SU-DHL-6 (cell line): ENCODE measurements around the gene NPAS1.

Experiments used
- H2AFZ ChIP-seq: fragments of 200-600 bp; sonication (generic); 2 replicates; pipeline ENCODE4 v1.6.1; 2014; ENCODE audit warnings: low read depth, mild to moderate bottlenecking, moderate library complexity, mixed read lengths, antibody characterized with exemption, low read length; ENCODE audit not compliant: severe bottlenecking
- H3F3A ChIP-seq: fragments of 200-600 bp; shearing (Covaris generic); 2 replicates; pipeline ENCODE4 v1.6.0; 2016; ENCODE audit warnings: antibody characterized with exemption, mild to moderate bottlenecking; ENCODE audit not compliant: insufficient read depth
- H3K27ac ChIP-seq: fragments of 200-600 bp; sonication (generic); 2 replicates; pipeline ENCODE4 v1.5.1; 2016; ENCODE audit warnings: low read depth, mild to moderate bottlenecking, low read length, moderate library complexity, mixed read lengths
- H3K27me3 ChIP-seq: fragments of 200-600 bp; sonication (generic), shearing (Covaris generic); 2 replicates; pipeline ENCODE4 v1.6.0; 2014; ENCODE audit warnings: mild to moderate bottlenecking, low read length
- H3K36me3 ChIP-seq: fragments of 200-600 bp; sonication (generic); 2 replicates; pipeline ENCODE4 v1.6.1; 2014; ENCODE audit warnings: mild to moderate bottlenecking, low read length, mixed read lengths
- H3K4me2 ChIP-seq: fragments of 300-600, 200-600 bp; shearing (Covaris generic), sonication (generic); 2 replicates; pipeline ENCODE4 v1.6.0; 2014; ENCODE audit warnings: low read length, low read depth, mild to moderate bottlenecking; ENCODE audit not compliant: poor library complexity, severe bottlenecking
- H3K4me3 ChIP-seq: fragments of 200-600 bp; sonication (generic); 2 replicates; pipeline ENCODE4 v1.5.1; 2014; ENCODE audit warnings: antibody characterized with exemption, low read length, mild to moderate bottlenecking, mixed read lengths; ENCODE audit not compliant: insufficient read depth, poor library complexity, severe bottlenecking
- H3K79me2 ChIP-seq: fragments of 200-600 bp; sonication (generic); 2 replicates; pipeline ENCODE4 v1.6.1; 2014; ENCODE audit warnings: mild to moderate bottlenecking, low read length, moderate library complexity; ENCODE audit not compliant: insufficient read depth
- H3K9ac ChIP-seq: fragments of 200-600 bp; sonication (generic); 2 replicates; pipeline ENCODE4 v1.7.0; 2014; ENCODE audit warnings: mild to moderate bottlenecking, low read length
- H3K9me2 ChIP-seq: fragments of 200-600 bp; sonication (generic); replicated peaks from 2 replicates; pipeline ENCODE4 v1.6.1; 2014; ENCODE audit warnings: low read length; ENCODE audit not compliant: insufficient read depth
- H3K9me3 ChIP-seq: fragments of 200-600 bp; sonication (generic); 2 replicates; pipeline ENCODE4 v1.6.1; 2014; ENCODE audit warnings: low read length, mixed read lengths; ENCODE audit not compliant: insufficient read depth
- H4K20me1 ChIP-seq: fragments of 200-600 bp; sonication (generic); 2 replicates; pipeline ENCODE4 v1.6.1; 2014; ENCODE audit warnings: low read depth, mild to moderate bottlenecking, antibody characterized with exemption, low read length, moderate library complexity, mixed read lengths
- EZH2phosphoT487 ChIP-seq: fragments of 200-600 bp; sonication (generic), shearing (Covaris generic); conservative IDR thresholded peaks from 2 replicates; pipeline ENCODE4 v1.6.1; 2018; ENCODE audit warnings: mild to moderate bottlenecking, antibody characterized with exemption, low read length, moderate library complexity, mixed read lengths
- TF ChIP-seq, protein P1 (sequence below): fragments of 200-600 bp; sonication (generic); IDR thresholded peaks from one replicate; pipeline ENCODE4 v1.5.1; 2017; ENCODE audit warnings: antibody characterized with exemption, mild to moderate bottlenecking, low read length, moderate library complexity; ENCODE audit not compliant: insufficient read depth, poor library complexity, severe bottlenecking

The NPAS1 gene

DNA sequence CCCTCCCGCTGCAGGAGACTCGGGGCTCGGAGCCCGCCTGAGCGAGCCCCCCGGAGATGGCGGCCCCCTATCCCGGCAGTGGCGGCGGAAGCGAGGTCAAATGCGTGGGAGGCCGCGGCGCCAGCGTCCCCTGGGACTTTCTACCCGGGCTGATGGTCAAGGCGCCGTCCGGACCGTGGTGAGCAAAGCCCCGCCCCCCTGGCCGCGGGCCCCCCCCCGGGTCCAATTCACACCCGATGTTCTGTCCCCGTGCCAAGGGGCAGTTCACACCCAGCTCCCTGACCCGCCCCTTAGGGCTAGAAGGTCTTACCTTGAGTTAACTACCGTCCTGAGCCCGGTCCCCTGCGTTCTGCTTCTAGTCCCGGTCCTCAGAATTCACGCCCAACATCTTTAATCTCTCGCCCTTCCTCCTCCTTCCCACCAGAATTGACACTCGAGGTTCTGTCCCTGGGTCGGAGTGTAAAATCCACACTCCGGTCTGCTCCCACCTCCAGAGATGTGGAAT, 1.4 kb downstream of the NPAS1 start:
- Histone ChIP-seq H3K27ac (no peak overlapping the region), H3K9me2 (no peaks in the 10 kb centered on the region), H3K27me3 (no peaks in the 10 kb centered on the region), H3K9me3 (no peaks in the 10 kb centered on the region), H3K4me3 (no peak overlapping the region), H3K79me2 (no peaks in the 10 kb centered on the region), H3K9ac (no peak overlapping the region), H4K20me1 (no peaks in the 10 kb centered on the region), H3K4me2 (no peak overlapping the region), H2AFZ (no peak overlapping the region), H3F3A (no peaks in the 10 kb centered on the region), H3K36me3 (no peaks in the 10 kb centered on the region)
- TF ChIP-seq EZH2phosphoT487 = no peak
- TF ChIP-seq, protein P1, sequence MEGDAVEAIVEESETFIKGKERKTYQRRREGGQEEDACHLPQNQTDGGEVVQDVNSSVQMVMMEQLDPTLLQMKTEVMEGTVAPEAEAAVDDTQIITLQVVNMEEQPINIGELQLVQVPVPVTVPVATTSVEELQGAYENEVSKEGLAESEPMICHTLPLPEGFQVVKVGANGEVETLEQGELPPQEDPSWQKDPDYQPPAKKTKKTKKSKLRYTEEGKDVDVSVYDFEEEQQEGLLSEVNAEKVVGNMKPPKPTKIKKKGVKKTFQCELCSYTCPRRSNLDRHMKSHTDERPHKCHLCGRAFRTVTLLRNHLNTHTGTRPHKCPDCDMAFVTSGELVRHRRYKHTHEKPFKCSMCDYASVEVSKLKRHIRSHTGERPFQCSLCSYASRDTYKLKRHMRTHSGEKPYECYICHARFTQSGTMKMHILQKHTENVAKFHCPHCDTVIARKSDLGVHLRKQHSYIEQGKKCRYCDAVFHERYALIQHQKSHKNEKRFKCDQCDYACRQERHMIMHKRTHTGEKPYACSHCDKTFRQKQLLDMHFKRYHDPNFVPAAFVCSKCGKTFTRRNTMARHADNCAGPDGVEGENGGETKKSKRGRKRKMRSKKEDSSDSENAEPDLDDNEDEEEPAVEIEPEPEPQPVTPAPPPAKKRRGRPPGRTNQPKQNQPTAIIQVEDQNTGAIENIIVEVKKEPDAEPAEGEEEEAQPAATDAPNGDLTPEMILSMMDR = no peak

DNA sequence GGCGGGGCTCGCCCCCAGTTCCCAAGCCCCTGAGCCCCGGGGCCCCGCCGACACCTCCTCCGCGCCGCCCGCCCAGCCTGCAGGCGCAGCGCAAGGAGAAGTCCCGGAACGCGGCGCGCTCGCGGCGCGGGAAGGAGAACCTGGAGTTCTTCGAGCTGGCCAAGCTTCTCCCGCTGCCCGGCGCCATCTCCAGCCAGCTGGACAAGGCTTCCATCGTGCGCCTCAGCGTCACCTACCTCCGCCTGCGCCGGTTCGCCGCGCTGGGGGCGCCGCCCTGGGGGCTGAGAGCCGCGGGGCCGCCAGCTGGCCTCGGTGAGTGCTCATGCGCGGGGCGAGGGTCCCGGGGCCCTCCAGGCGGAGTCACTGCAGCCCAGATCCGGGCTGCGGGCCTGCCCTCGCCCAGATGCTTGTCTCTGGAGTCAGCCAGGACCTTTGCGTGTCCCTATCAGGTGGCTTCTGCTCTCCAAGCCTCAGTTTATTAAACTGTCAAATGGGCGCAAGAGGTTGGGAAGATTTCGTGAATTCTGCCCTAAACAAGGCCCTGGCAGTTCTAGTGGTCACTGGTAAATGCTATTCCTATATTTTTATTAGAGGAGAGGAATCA, 2.0 kb downstream of the NPAS1 start:
- no peak overlapping the region for H2AFZ ChIP-seq
- H3K4me3 ChIP-seq = no peak overlapping the region
- no peak overlapping the region for H3K27ac ChIP-seq
- H3K4me2 ChIP-seq = no peak overlapping the region
- H3K36me3 ChIP-seq = no peaks in the 10 kb centered on the region
- H3K9me3 ChIP-seq = no peaks in the 10 kb centered on the region
- TF ChIP-seq, protein P1 = no peak
- no peak for TF ChIP-seq EZH2phosphoT487
- no peaks in the 10 kb centered on the region for H3K27me3 ChIP-seq
- H3K79me2 ChIP-seq = no peaks in the 10 kb centered on the region
- no peaks in the 10 kb centered on the region for H4K20me1 ChIP-seq
- no peak overlapping the region for H3K9ac ChIP-seq
- H3F3A ChIP-seq = no peaks in the 10 kb centered on the region
- H3K9me2 ChIP-seq = no peaks in the 10 kb centered on the region

DNA sequence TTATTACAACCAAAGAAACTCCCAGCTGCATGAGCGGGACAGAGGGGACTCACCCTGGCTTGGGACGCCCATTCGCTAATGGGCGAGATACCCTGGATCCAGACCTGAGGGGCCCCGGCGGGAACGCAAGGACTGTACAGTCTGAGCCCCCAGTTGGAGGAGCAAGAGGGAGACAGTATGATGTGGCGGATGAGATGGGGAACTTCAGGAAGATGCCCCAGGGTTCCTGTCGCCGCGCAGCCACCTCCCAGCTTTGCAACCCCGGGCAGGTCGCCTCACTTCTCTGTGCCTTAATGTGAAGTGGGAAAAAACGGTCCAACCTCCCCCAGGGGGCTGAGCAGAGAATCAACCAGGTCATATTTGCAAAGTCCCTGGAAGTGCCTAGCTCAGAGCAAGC, 2.5 kb downstream of the NPAS1 start:
- H3K4me3 ChIP-seq = no peak overlapping the region
- TF ChIP-seq, protein P1 = no peak
- no peak for TF ChIP-seq EZH2phosphoT487
- H3K27me3 ChIP-seq = no peaks in the 10 kb centered on the region

More for the DNA sequence above, 2.5 kb downstream of the NPAS1 start:
- no peak overlapping the region for H2AFZ ChIP-seq
- no peaks in the 10 kb centered on the region for H3K79me2 ChIP-seq
- H3F3A ChIP-seq = no peaks in the 10 kb centered on the region
- no peaks in the 10 kb centered on the region for H3K36me3 ChIP-seq
- H3K9me3 ChIP-seq = no peaks in the 10 kb centered on the region
- H4K20me1 ChIP-seq = no peaks in the 10 kb centered on the region
- H3K4me2 ChIP-seq = no peak overlapping the region
- H3K9ac ChIP-seq = no peak overlapping the region
- no peaks in the 10 kb centered on the region for H3K9me2 ChIP-seq
- no peak overlapping the region for H3K27ac ChIP-seq
